SH-SY5Y (cell line): ENCODE data around the gene SBNO2.

Source experiments
- GATA2 ChIP-seq: IDR thresholded peaks from 2 replicates; pipeline ENCODE4 v1.6.1; 2011; ENCODE audit warnings: mild to moderate bottlenecking, low read depth, low read length
- GATA3 ChIP-seq: IDR thresholded peaks from 2 replicates; pipeline ENCODE4 v1.6.1; 2011; ENCODE audit warnings: low read depth, mild to moderate bottlenecking, low read length, moderate library complexity

The SBNO2 gene

GRCh38 chr19:1213391-1214286, 39.6 kb upstream of the SBNO2 start:
- TF ChIP-seq GATA2 = no peak
- no peak for TF ChIP-seq GATA3

GRCh38 chr19:1211494-1212234, 37.6 kb upstream of the SBNO2 start:
- TF ChIP-seq GATA3 (no peak), GATA2 (no peak)

- TF ChIP-seq GATA2 (no peak), GATA3 (no peak)
These were observed 36.1 kb upstream of the SBNO2 start for GRCh38 chr19:1210227-1210538.

- TF ChIP-seq GATA3 (no peak), GATA2 (no peak)
These were observed 32.9 kb upstream of the SBNO2 start for GRCh38 chr19:1206864-1207450.

- no peak for TF ChIP-seq GATA2
These were observed 32.2 kb upstream of the SBNO2 start for GRCh38 chr19:1206150-1206863.

- TF ChIP-seq GATA3 = no peak
- TF ChIP-seq GATA2 = no peak
These were observed 31.3 kb upstream of the SBNO2 start, which contains the start of gene STK11 for GRCh38 chr19:1205114-1206099. Gene STK11 (plus strand): TSS chr19:1205778. CDS start chr19:1206914, 1,136 bp downstream.

GRCh38 chr19:1199531-1199930, 25.5 kb upstream of the SBNO2 start:
- TF ChIP-seq GATA2 (no peak), GATA3 (no peak)

GRCh38 chr19:1189419-1189818, 15.4 kb upstream of the SBNO2 start:
- no peak for TF ChIP-seq GATA2
- TF ChIP-seq GATA3 = no peak

GRCh38 chr19:1183543-1184172, 9.6 kb upstream of the SBNO2 start:
- TF ChIP-seq GATA2 = no peak
- TF ChIP-seq GATA3 = no peak

GRCh38 chr19:1182727-1183126, 8.7 kb upstream of the SBNO2 start:
- no peak for TF ChIP-seq GATA2
- TF ChIP-seq GATA3 = no peak

GRCh38 chr19:1182068-1182467, 8.0 kb upstream of the SBNO2 start:
- TF ChIP-seq GATA2 (no peak), GATA3 (no peak)

GRCh38 chr19:1181606-1182005, 7.5 kb upstream of the SBNO2 start:
- TF ChIP-seq GATA2 (no peak), GATA3 (no peak)
